ENCODE results near the gene ZNF567.
"Not testable (repeated sequence)": the region's sequence is repeated elsewhere in the genome, so short reads cannot be mapped to it uniquely, and the experiment has no call there.

The ZNF567 gene

GRCh38 chr19:36687214-36688056, at the start of gene ZNF567:
Gene ZNF567, plus strand, starts transcription at chr19:36687612. Its CDS starts 7,256 bp downstream, at chr19:36694868.
- DNase-seq (ENCODE audit: low spot score), result peak; percentile 88

GRCh38 chr19:36638862-36639510, 48.4 kb upstream of the ZNF567 start:
- no peak for DNase-seq (ENCODE audit: low spot score)

GRCh38 chr19:36646746-36647145, 40.7 kb upstream of the ZNF567 start:
- DNase-seq (ENCODE audit: low spot score), result no peak

- no peak for DNase-seq (ENCODE audit: low spot score)
Measured at GRCh38 chr19:36652958-36653357, 34.5 kb upstream of the ZNF567 start.

GRCh38 chr19:36665832-36666231, 21.6 kb upstream of the ZNF567 start:
- DNase-seq (ENCODE audit: low spot score), result no peak

- DNase-seq (ENCODE audit: low spot score), result no peak
Measured at GRCh38 chr19:36668646-36669045, 18.8 kb upstream of the ZNF567 start.

- no peak for DNase-seq (ENCODE audit: low spot score)
Measured at GRCh38 chr19:36672368-36672767, 15.0 kb upstream of the ZNF567 start.

- DNase-seq (ENCODE audit: low spot score), result no peak
Measured at GRCh38 chr19:36674201-36674600, 13.2 kb upstream of the ZNF567 start.

GRCh38 chr19:36679455-36679854, 8.0 kb upstream of the ZNF567 start:
- DNase-seq (ENCODE audit: low spot score), result no peak

GRCh38 chr19:36685835-36686234, 1.6 kb upstream of the ZNF567 start:
- DNase-seq (ENCODE audit: low spot score), result no peak

GRCh38 chr19:36686365-36687213, 823 bp upstream of the ZNF567 start:
- no peak for DNase-seq (ENCODE audit: low spot score)

GRCh38 chr19:36688058-36688457, 646 bp downstream of the ZNF567 start:
- DNase-seq (ENCODE audit: low spot score), result no peak

- DNase-seq (ENCODE audit: low spot score), result no peak
Measured at GRCh38 chr19:36707134-36707533, 19.7 kb downstream of the ZNF567 start.

- DNase-seq (ENCODE audit: low spot score), result no peak
Measured at GRCh38 chr19:36709423-36709822, 22.0 kb downstream of the ZNF567 start.

- DNase-seq (ENCODE audit: low spot score), result no peak
Measured at GRCh38 chr19:36719687-36720556, 32.5 kb downstream of the ZNF567 start.

GRCh38 chr19:36736166-36736565, 48.8 kb downstream of the ZNF567 start:
- not testable (repeated sequence) for DNase-seq (ENCODE audit: low spot score)

- DNase-seq (ENCODE audit: low spot score), result no peak
Measured at GRCh38 chr19:36745870-36746269, 58.5 kb downstream of the ZNF567 start.

GRCh38 chr19:36747750-36748149, 60.3 kb downstream of the ZNF567 start:
- no peak for DNase-seq (ENCODE audit: low spot score)

- no peak for DNase-seq (ENCODE audit: low spot score)
Measured at GRCh38 chr19:36748431-36749275, 61.2 kb downstream of the ZNF567 start.

- not testable (repeated sequence) for DNase-seq (ENCODE audit: low spot score)
Measured at GRCh38 chr19:36749613-36750012, 62.2 kb downstream of the ZNF567 start.
